ENCODE measurements around the gene NUDT3.
"Not testable (repeated sequence)": the region's sequence is repeated elsewhere in the genome, so short reads cannot be mapped to it uniquely, and the experiment has no call there.

GRCh38 chr6:34363681-34364075 is 28.8 kb downstream of the NUDT3 start:
- TF ChIP-seq POLR2A (IDR thresholded peaks at IDR 0.05; ENCODE audit: low read depth, low read length); TAF1 (IDR thresholded peaks at IDR 0.05; ENCODE audit: low read depth, low read length); POLR2AphosphoS5 (IDR thresholded peaks at IDR 0.05; ENCODE audit: low read depth, low read length); SPI1 (IDR thresholded peaks at IDR 0.05; ENCODE audit: low read depth, low read length); PAX5 (IDR thresholded peaks at IDR 0.05; ENCODE audit: insufficient read depth, low read length, severe bottlenecking); POU2F2 (IDR thresholded peaks at IDR 0.05; ENCODE audit: low read depth, low read length): not testable (repeated sequence)
